ENCODE data around the gene SOD3.

SOD3 gene

DNA sequence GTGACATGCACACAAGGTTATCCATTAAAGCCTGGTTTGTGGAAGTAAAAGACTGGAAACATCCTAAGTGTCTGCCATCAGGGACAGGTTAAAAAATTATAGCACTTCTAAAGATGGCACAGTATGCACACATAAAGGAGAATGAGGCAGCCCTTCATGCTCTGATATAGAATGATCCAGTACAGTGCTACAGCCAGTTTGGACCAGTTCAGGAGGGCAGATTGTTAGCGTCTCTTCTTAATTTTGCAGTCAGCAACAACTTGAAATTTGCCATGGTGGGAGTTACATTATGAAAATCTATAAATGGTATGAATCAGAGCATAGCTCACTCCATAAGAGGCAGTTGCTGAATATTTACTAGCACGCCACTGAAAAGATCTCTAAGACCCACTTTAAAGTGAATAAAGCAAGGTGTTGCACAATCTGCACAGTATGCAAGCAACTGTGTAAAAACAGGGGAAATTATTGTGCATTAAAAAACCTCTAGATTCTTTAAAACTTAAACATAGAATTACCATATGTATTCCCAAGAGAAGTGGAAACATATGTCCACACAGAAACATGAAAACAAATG lies 20.3 kb upstream of the SOD3 start:
- no peak for DNase-seq (ENCODE audit: low read depth in 2 of 2)

GRCh38 chr4:24775750-24776149 lies 19.6 kb upstream of the SOD3 start:
- no peak for DNase-seq (ENCODE audit: low read depth in 2 of 2)

- no peak for DNase-seq (ENCODE audit: low read depth in 2 of 2)
Measured at GRCh38 chr4:24777536-24778463, 17.6 kb upstream of the SOD3 start.

GRCh38 chr4:24778464-24779225 lies 16.7 kb upstream of the SOD3 start:
- DNase-seq (ENCODE audit: low read depth in 2 of 2) = no peak

DNA sequence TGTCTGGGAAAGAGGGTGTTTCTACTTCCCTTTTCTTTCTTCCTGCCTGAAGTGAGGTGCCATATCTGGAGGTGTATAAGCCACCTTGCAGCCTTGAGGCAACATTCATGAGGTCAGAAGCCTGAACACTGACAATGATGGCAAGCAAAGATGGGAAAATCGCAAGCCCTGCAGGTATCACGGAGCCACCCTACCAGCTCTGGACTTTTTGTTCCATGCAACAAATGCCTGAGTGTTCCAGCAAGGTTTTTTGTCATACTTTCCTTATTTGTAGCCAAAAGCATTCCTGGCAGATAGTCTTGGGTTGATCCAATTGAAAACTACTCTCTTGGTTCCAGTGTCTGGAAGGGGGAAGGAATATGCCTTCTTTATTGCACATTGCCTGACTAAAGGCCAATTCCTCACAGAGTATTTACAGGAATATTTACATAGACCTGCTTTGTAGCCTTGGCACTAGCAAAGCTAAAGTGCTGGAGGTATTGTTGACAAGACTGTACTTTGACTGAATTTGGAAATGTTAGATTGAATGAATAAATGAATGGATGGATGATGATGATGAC lies 14.4 kb upstream of the SOD3 start:
- DNase-seq (ENCODE audit: low read depth in 2 of 2) = no peak

DNA sequence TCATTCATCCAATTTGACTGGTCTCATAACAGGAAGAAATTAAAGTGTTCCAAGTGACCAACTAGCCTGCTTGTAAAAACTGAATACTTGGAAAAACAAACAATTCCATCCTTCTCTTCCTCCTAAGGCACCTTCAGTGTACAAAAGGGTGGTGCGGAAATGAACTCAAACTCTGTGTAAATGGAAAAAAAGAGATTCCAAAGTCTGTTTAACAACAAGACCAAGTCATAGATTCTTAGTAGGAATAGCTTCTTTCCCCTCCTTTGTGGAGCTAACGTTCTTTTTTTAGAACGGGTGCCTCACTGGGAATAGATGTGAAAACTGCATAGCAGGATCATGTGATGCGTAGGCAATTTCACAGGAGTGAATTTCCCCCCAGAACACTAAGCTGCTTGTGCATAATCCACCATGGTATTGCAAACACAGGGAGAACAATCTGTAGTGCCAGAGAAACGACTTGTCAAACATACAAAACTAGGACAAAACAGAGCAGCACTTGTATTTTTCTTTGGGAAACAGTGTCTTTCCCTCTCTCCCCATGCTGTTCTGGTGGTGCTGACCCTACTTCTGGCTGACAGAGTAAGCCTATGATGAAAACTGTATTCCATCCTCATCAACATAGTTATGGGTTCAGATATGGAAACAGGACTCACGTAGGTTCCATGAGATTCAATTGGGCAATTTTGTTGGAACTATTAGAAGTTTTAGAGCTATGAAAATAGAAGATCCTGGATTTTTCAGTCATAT lies 13.2 kb upstream of the SOD3 start:
- DNase-seq (ENCODE audit: low read depth in 2 of 2) = no peak

DNA sequence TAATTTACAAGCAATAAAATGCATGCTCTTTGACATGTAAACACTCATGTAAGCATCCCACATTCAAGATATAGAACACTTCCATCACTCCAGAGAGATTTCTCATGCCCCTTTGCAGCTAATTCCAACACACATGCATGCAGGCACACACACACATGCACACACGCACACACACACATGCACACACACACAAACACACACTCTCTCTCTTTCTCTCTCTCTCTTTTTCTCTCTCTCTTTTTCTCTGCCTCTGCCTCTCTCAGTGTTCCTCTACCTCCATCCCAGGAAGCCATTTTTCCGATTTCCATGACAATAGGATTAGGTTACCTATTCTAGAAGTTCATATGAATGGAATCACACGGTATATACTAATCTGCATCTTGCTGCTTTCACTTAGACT lies 11.9 kb upstream of the SOD3 start:
- DNase-seq (ENCODE audit: low read depth in 2 of 2) = no peak

- DNase-seq (ENCODE audit: low read depth in 2 of 2) = no peak
Measured at GRCh38 chr4:24791043-24791442, 4.3 kb upstream of the SOD3 start.

DNA sequence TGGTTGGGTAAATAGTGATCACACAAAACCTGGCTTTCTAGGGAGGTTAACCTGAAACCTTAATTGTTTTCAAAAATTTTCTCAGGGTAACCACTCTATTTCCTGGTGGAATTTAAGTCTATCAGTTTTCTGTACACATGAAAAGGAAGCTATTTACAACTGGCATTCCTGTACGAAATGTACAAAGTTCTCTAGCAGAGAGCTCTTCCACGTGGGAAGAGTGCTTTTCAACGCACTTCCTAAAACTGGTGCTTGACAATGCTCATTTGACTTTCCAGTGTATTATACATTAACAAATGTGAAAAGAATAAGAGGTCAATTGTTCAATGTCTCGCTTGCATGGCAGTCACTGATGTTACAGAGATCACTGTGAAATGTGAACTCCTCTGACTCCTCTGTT lies 2.8 kb upstream of the SOD3 start:
- DNase-seq (ENCODE audit: low read depth in 2 of 2) = no peak

DNA sequence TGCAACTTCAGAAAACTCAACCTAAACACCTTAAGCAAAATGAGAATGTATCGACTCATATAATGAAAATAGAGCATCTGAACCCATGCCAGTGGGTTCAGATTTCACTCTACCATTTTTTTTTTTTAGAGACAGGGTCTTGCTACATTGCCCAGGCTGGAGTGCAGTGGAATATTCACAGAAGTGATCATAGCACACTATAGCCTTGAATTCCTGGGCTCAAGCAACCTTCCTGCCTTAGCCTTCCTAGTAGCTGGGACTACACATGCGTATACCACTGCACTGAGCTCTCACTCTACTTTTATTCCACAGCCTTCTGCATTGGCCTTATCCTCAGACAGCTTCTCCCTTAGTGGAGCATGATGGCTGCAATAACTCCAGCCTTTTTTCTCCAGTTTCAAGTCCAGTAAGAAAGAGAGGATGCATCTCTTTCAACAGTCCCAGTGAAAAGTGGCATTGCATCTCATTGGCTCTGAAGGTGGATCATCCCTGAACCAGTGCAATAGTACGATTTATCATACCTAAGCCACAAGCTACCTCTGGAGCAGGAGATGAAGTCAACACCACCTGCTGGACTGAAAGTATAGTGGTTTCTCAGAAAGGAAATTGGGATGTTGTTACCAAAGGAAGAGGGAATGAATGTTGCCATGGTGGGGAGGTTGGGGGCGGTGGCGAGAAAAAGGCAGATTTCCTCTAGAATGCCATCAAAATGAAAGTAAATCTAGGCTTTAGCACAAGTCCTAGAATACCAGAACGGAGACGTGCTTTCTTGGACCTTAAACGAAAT lies 2.0 kb upstream of the SOD3 start:
- no peak for DNase-seq (ENCODE audit: low read depth in 2 of 2)

GRCh38 chr4:24794051-24794450 lies 1.3 kb upstream of the SOD3 start:
- no peak for DNase-seq (ENCODE audit: low read depth in 2 of 2)

DNA sequence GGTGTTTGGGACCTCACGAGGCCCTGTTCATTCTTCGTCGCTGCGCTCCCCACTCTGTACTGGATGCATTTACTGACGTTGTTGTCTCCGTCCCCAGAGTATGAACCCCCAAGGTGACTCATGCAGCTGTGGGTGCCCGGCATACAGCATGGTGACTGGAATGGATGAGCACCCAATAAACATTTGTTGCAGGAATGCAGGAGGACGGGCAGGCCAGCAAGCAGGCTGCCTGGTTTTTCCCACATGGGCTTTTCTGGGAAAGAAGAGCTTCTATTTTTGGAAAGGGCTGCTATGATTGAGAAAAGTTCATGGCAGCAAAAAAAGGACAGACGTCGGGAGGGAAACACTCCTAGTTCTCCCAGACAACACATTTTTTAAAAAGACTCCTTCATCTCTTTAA lies 893 bp upstream of the SOD3 start:
- DNase-seq (ENCODE audit: low read depth in 2 of 2) = no peak

- DNase-seq (ENCODE audit: low read depth in 2 of 2) = no peak
Measured at GRCh38 chr4:24795666-24796381, 451 bp downstream of the SOD3 start.

- DNase-seq (ENCODE audit: low read depth in 2 of 2) = no peak
Measured at GRCh38 chr4:24796620-24797019, 1.2 kb downstream of the SOD3 start.

DNA sequence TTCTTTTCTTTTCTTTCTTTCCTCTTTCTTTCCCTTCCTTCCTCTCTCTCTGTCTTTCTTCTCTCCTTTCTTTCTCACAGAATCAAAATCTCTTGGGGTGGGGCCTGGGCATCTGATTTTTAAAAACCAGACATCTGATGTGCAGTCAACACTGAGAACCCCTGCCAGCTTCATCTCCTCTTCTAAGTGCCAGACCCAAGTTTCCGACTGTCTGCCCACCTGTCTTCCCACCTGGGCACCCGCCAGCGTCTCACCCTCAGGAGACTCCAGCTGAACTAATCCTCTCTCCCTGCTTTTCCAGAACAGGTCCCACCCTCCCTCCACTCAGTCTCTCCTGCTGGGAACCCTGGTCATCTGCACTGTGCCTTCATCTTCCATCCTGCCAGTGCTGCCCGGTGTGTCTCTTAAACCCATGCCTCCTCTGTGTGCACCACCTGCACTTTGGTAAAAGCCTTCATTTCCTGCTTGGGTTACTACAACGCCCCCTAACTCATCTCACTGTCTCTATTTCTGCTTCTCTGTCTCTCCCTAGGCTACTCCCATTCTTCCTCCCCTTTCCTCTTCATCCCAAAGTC lies 2.8 kb downstream of the SOD3 start:
- no peak for DNase-seq (ENCODE audit: low read depth in 2 of 2)

- DNase-seq (ENCODE audit: low read depth in 2 of 2) = no peak
Measured at GRCh38 chr4:24799196-24799543, 3.8 kb downstream of the SOD3 start.

DNA sequence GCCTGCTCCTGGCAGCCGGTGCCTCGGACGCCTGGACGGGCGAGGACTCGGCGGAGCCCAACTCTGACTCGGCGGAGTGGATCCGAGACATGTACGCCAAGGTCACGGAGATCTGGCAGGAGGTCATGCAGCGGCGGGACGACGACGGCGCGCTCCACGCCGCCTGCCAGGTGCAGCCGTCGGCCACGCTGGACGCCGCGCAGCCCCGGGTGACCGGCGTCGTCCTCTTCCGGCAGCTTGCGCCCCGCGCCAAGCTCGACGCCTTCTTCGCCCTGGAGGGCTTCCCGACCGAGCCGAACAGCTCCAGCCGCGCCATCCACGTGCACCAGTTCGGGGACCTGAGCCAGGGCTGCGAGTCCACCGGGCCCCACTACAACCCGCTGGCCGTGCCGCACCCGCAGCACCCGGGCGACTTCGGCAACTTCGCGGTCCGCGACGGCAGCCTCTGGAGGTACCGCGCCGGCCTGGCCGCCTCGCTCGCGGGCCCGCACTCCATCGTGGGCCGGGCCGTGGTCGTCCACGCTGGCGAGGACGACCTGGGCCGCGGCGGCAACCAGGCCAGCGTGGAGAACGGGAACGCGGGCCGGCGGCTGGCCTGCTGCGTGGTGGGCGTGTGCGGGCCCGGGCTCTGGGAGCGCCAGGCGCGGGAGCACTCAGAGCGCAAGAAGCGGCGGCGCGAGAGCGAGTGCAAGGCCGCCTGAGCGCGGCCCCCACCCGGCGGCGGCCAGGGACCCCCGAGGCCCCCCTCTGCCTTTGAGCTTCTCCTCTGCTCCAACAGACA lies 4.4 kb downstream of the SOD3 start:
- DNase-seq (ENCODE audit: low read depth in 2 of 2) = no peak

- DNase-seq (ENCODE audit: low read depth in 2 of 2) = no peak
Measured at GRCh38 chr4:24800325-24800895, 5.0 kb downstream of the SOD3 start.

Data from stimulated activated CD4-positive, alpha-beta T cell treated with anti-CD3 and anti-CD28 coated beads, Interleukin-12 subunit alpha, Interleukin-12 subunit beta, amount 100 ng/mL, for 24 hours (primary cell).